Hematopoietic multipotent progenitor cell treated with erythropoietin and hydrocortisone succinate and interleukin-3 and kit ligand, for 15 days (in vitro differentiated cells): ENCODE measurements around the gene CPLX3.
A peak's percentile ranks its signal among the peaks of the same experiment; 100 is the strongest.

Source experiments
- DNase-seq: peaks from one replicate; pipeline ENCODE4 v3.0.0-alpha.2; 2015; ENCODE audit warnings: low spot score

Gene CPLX3

DNA sequence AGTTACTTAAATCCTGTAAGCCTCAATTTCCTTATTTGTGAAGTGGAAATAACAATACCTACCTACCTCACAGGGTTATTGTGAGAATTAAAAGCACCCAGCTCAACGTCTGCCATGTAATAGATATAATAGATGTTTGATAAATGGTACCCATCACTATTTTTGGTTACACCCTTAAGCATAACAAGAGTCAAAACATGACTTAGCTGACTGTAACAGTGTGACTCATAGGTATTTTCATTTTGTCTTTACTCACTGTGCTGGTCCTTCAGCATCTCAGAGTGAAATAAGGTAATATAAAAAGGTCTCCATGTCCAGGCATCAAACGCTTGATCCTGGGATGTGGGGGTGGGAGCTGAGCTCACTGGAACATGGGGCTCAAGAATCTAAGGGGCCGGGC is 3.1 kb downstream of the CPLX3 start:
- no peak for DNase-seq

DNA sequence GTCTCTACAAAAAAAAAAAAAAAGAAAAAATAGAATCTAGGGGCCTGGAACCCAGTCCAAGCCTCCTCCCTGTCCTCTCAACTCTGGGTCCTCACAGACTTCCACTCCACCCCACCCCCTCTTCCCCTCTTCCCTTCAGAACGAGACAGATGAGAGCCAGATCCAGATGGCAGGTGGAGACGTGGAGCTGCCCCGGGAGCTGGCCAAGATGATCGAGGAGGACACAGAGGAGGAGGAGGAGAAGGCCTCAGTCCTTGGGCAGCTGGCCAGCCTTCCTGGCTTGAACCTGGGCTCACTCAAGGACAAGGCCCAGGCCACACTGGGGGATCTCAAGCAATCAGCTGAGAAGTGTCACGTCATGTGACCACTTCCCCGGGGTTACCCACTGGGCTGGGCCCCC is 3.6 kb downstream of the CPLX3 start:
- no peak for DNase-seq

DNA sequence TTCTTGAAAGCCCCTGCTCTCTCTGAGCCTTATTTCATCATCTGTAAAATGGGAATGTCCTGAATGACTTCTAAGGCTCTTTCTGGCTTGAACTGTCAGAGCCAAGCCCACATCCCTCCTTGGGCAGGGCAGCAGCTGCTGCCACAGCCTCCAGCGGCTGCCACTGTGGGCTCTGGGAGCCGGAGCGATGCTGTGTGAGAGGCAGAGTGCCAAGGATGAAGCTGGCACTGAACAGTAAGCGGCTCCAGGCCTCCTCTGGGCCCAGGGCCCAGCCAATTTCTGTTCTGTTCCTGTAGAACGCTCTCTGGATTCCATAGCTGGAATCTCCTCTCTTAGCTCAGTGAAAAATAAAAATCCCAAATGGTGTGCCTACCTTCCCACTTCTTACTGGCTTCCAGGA is 4.4 kb downstream of the CPLX3 start:
- no peak for DNase-seq

GRCh38 chr15:74831813-74832495 is 5.5 kb downstream of the CPLX3 start:
- no peak for DNase-seq

DNA sequence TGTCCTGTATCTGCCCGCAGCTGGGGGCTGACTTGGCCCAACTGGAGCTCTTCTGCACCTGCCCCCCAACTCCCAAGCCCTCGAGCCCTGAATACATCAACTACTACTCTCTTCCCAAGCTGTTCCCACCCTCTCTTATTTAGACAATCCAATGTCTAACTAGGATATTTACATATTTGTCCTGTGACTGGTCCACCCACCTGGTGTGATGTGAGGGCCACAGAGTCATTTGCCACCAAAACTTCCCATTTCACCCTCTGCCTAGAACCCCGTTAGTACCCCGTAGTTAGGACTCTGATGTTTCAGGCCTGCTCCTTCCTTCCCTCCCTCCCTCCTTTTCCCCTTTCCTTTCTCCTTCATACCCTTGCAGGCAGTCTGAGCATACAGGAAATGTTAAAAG is 6.4 kb downstream of the CPLX3 start:
- DNase-seq = no peak

DNA sequence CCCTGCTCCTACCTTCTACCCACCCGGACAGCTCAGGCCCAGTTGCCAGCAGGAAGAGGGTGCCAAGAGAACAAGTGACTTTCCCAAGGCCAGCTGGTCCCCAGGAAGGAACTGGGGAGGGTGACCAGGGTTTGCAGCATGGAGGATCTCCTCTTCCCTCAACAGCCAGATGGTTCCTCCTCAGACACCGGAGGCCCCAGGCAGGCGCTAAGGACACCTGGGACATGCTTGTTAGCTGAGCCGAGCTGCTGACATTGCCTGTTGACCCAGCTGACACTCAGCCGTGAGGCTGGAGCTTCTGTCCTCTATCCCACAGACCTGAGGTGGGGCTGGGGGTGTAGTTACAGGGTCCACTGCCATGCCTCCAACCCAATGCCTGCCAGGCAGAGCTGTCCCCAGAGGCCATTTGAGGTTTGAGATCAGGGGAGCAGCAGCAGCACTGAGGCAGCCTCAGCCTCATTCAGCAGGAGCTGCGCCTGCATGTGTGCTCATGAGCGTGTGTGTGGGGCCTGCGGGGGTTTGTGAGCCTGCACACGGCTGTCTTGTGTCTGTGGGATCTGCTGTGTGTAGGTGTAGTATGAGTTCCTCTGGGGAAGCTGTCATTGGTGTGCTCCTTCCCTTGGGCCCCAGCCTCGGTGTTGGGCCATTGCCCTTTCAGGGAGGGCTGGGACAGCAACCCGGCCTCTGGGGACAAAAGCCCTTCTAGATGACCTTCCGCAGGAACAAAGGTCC is 7.1 kb downstream of the CPLX3 start:
- DNase-seq = no peak

GRCh38 chr15:74835312-74835823 is 8.9 kb downstream of the CPLX3 start:
- peak; percentile 45 for DNase-seq

- DNase-seq = no peak
These were observed 10.4 kb downstream of the CPLX3 start for GRCh38 chr15:74836846-74837245.

- no peak for DNase-seq
These were observed 11.2 kb downstream of the CPLX3 start for GRCh38 chr15:74837482-74838136.

- no peak for DNase-seq
These were observed 11.7 kb downstream of the CPLX3 start for GRCh38 chr15:74838137-74838516.

- no peak for DNase-seq
These were observed 12.5 kb downstream of the CPLX3 start for GRCh38 chr15:74838746-74839525.

DNA sequence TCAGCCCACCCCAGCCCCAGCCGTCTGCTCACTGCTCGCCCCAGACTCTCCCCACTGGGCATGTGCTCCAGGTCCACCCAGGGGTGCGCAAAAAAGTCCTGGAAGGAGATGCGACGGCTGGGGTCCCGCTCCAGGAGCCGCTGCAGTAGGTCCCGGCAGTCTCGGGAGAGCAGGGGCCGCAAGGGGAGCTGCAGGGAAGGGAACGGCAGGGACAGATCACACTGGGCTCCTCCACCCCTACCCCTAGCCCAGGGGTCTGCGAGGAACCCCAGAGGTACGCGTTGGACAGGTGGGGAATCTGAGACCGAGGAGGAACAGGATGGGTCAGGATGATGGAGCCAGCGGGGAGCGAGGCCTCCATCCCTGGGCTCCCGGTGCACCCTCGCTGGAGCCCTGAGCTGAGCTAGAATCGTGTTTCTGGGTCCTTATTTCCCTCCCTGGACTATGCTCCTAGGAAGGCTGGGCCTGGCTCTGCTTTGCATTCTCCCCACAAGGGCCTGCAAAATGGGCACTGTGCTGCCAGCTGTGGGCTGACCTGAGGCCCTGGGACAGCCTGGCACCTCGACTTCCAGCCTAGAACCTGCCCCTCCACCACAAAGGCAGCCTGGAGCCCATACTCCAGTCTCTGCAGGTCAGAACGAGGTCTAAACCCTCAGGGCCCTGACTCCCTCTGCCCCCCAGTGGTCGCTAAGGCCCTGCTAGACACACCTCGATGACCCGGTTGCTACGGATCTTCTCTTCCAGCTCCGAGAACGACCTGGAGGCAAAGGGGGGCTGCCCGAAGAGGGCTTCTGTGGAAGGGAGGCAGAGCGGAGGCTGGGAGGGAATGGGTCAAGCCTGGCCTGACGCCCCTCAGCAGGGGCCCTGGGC is 13.3 kb downstream of the CPLX3 start:
- no peak for DNase-seq

DNA sequence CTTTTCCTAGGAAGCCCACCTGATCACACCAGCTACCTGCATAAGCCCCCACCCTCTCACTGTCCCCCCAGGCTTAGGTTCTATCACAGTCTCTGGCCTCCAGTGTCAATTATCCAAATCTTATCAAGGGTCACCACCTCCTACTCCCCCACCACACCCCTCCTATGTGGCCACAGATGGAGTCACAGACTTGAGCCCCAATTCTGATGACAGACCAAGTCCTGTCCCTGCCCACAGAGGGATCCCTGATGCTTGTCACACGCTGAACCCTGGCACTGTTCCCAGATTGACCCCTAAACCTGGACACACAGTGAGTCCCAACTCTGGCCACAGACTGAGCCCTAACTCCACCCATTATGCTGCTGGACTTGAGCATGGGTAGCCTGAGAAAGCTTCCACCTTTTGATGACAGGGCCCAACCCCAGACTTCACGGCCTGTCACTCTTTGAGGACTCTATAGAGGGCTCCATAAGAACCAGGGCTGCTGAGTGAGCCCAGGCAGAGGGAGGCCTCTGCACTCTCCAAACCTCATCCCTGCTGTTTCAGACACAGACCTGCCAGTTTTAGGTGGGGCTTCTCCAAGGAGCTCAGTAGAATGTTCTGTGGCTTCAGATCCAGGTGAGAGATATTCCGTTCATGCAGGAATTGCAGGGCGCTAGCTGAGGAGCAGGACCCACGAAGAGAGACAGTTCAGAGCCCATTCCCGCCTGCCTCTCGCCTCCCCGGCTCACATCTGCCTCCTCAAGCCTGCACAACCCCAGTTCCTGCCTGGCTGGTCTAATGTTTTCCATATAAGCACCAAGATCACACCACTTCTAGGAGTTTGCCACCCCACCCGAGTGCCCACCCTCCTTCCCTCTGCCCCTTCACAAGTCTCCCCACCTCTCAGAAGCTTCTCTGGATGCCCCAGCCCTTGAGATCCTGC is 14.7 kb downstream of the CPLX3 start:
- DNase-seq = no peak

DNA sequence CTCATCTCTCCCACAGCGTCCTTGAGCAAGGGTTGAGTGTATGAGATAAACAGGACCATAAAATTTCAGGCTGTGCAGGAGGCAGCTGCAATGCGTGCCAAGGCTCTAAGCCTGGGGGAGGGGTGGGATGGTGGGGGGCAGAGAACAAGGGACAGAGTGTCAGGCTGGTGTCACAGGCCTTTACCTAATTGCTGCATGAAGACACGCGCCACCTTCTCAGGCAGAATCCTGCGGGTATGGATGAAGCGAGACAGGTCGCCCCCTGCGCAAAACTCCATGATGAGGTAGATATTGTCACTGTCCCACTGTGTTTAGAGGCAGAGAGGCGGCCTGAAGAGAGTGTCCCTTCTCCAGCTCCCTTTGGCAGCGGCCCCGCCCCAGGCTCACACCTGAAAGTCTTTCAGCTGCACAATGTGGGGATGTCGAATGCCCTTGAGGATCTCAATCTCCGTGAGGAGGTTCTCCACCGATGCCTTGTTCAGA is 15.5 kb downstream of the CPLX3 start:
- DNase-seq = no peak

DNA sequence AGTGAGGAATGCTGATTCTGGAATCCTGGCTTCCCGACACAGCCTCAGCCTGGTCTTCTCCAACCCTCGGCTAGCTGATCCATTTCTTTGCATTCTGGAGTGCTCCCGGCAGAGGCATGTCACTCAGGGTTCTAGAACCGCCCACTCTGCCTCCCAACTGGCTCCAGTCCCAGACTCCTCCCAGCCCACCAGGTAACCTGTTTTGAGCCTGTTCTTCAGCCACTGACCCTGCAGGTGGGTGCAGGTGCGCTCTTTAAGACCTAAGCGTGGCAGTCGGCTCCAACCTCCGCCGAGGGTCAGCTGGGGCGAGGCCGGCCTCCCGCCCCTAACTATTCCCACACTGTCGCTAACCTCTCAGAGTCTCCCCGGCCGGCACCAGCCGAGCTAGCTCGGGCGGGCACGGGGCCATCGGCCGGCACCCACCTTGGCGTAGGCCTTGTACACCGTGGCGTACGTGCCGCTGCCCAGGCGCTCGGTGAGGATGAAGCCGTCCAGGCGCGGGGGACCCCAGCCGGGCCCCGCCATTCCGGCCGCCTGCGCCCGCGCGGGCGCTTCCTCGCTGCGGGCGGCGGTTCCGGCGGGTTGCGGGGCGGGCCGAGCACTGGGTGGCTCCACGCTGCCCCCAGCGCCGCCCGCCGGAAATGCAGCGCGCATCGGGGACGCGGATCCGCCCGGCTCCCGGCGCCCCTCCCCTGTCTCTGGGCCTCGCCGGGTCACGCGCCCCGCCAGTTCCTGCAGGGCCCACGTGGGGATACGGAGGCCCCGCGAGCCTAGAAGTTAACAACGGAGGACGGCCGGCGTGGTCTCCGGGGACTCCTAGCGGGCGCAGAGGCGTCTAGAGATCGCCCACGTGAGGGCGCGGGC is 16.4 kb downstream of the CPLX3 start, which contains the start of gene ULK3:
Gene ULK3, minus strand, starts transcription at position 576 of the 864 bp plus-strand sequence. Its CDS starts 51 bp downstream, at position 525.
- peak; percentile 87 for DNase-seq

- DNase-seq = no peak
These were observed 17.0 kb downstream of the CPLX3 start for GRCh38 chr15:74843445-74843828.

GRCh38 chr15:74843891-74844299 is 17.5 kb downstream of the CPLX3 start:
- peak; percentile 58 for DNase-seq

DNA sequence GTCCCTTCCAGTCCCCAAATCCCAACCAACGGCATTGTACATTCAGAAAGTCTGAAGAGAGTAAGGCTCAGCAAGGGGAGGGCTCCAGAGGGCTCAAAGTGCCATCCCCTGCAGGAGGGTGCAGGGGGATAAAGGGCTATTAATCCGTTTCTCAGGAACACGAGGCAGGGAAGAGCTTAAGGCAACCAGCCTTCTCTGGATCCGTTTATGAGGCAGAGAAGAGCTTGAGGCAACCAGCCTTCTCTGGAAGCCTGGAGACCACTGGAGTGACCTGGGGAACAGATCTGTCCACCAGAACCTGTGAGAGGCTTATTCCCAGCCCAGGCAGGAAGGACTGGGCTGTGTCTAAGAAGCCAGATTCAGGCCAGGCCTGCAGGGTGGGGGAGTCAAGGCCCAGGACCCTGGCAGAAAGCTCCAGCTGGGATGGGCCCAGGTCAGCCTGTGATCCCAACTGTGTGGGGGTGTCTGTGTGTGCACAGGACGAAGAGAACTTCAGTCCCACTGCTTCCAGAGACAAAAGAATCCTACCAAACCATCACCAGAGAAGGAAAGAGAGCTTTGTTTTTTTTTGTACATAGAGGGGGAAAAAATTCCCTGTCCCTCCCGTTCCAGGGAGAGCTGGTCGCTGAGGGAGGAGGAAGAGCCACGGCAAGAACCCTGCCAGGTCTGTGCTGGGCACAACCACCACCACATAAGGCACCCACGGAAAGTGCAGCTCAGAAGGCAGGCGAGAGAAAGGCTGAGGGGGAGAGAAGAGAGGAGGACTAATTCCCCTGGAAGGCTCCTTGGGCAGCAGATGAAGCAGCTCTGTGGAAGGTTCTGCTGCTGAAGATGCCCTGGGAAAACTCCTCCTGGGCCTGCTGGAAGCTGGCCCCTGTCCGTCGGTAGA is 18.1 kb downstream of the CPLX3 start:
- no peak for DNase-seq
